Lower lobe of right lung (tissue), 2 donors: Measurements from ENCODE around the gene TCTN1. TPM values are rescaled to one million over a fixed set of nuclear protein-coding genes. Genes with fewer than 3 reads are reported as not detected.

Experiments used
- ATAC-seq, 2 donors: fragments of 200-7000 bp; cut with Tn5 transposase; one replicate each; pipeline ENCODE4 v1.9.1; 2020 to 2022; ENCODE audit warnings: mild to moderate bottlenecking in 2 of 2, moderate library complexity in 2 of 2
- DNase-seq: peaks from one replicate; pipeline ENCODE4 v3.0.0-alpha.2; 2020
- H3K27ac ChIP-seq: fragments of 200-600 bp; one replicate; pipeline ENCODE4 v1.8.0; 2022
- H3K27me3 ChIP-seq: fragments of 200-600 bp; one replicate; pipeline ENCODE4 v1.8.0; 2022; ENCODE audit warnings: low read depth
- H3K36me3 ChIP-seq: fragments of 200-600 bp; one replicate; pipeline ENCODE4 v1.8.0; 2022; ENCODE audit warnings: mild to moderate bottlenecking
- H3K4me1 ChIP-seq: fragments of 200-600 bp; one replicate; pipeline ENCODE4 v1.8.0; 2022
- H3K4me3 ChIP-seq: fragments of 200-600 bp; one replicate; pipeline ENCODE4 v1.8.0; 2022; ENCODE audit warnings: mild to moderate bottlenecking
- H3K9me3 ChIP-seq: fragments of 200-600 bp; one replicate; pipeline ENCODE4 v1.8.0; 2022
- CTCF ChIP-seq: fragments of 200-600 bp; IDR thresholded peaks from one replicate; pipeline ENCODE4 v1.8.0; 2022; ENCODE audit warnings: antibody characterized with exemption, mild to moderate bottlenecking
- intact Hi-C: fragments of 100-400 bp; cut with DNase I; formaldehyde crosslinking; loops from one replicate; pipeline ENCODE4 v1.11.0; 2022
- total RNA-seq: library from RNA; stranded (reverse); fragmentation: NEBNext Ultra II Directional; extraction: Animal tissue kit (Norgen Biotek cat#: 25700); gene quantifications from one replicate; pipeline ENCODE4 v1.2.1, GENCODE V29; 2021
- donor health status: DM: no; HTN: yes; CAD: no; lungs with severe emphysema.

The TCTN1 gene
- total RNA-seq, 1 donor from 2014 or later, result 40.1 TPM

DNA sequence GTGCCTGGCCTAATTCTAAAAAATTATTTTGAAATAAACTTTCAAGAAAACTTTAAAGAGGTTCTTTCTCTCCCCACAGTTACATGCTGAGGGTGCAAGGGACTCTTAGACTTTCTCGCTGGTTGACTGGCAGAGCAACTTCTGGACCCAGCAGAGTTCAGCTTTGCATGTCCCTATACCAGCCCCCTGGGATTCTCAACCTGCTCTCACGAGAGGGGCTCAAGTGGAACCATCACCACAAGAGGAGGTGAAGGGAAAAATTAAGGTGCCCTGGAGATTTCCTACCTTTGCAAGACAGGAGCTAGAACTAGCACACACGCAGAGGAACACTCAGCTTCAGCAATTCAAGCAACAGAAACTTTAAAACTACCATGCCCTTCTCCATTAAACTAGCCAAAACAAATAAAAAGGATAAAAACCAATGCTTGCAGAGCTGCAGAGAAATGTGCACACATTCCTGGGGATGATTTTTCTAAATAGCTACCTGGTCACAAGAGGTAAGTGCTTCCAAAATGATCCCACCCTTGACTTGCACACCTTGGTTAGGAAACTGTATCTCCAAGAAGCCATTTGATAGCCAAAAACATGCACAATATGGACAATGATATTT lies 72.5 kb downstream of the TCTN1 start:
- Histone ChIP-seq H3K4me1 (peaks cover 26% of the 10 kb centered on the region), H3K9me3 (no peaks in the 10 kb centered on the region), H3K36me3 (no peaks in the 10 kb centered on the region), H3K4me3 (no peak overlapping the region), H3K27ac (no peak overlapping the region), H3K27me3 (no peaks in the 10 kb centered on the region)
- intact Hi-C loops, result no loop called here
- DNase-seq (no peak), ATAC-seq (no peak)
- no peak for TF ChIP-seq CTCF

- intact Hi-C loops, result no loop called here
- no peaks in the 10 kb centered on the region for H3K36me3 ChIP-seq
- peaks cover 26% of the 10 kb centered on the region for H3K4me1 ChIP-seq
- TF ChIP-seq CTCF, result no peak
- H3K27me3 ChIP-seq, result no peaks in the 10 kb centered on the region
- DNase-seq (no peak), ATAC-seq (peak in 1 of 2 donors; percentile 3)
- peak overlapping the region; percentile 80 for H3K4me3 ChIP-seq
- H3K27ac ChIP-seq, result no peak overlapping the region
- no peaks in the 10 kb centered on the region for H3K9me3 ChIP-seq
Observed at GRCh38 chr12:110687396-110688169, 73.7 kb downstream of the TCTN1 start.

DNA sequence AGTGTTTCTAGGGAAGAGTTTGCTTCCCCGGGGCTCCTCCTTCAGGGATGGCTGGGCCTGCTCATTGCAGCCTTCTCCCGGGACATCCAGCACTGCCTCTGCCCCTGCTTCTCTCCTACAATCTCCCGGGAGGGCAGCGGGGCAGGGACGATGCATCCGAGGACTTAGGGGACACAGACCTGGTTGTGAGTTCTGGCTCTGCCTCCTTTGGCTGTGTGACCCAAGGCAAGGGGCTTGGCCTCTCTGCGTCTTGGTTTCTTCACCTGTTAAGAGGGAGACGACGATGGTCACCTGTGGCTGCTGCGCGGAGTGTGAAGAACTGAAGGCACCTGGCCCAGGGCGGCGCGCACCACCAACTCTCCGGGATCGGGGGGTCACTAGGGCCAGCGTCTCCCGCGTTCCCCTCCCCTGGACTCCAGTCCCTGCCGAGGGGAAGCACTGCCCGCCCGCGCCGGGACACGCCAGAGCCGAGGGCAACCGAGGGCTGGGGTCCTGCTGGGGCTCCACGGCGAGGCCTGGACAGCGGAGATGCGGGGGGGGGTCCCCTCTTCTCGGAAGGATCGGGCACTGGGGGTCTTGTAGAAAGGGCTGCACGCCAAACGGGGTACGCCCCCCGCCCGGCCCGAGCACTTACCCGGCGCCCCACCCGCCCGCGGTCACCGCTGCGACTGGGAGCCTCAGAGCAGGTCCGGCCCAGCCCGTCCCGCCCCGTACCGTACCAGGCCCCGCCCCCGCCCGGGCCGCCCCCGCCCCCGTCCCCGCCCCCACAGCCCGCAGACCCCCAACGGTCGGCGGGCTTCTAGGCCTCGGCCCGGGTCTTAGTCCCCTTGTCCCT lies 74.7 kb downstream of the TCTN1 start, which contains the start of gene HVCN1:
Gene HVCN1, minus strand, starts transcription at position 670 of the 835 bp plus-strand sequence. CDS start 5,870 bp downstream, outside the sequence.
- intact Hi-C loops, result no loop called here
- DNase-seq (peak; percentile 80), ATAC-seq (peak; percentile 87 to 88)
- H3K27ac ChIP-seq, result peak within 1 kb of the TSS; percentile 84
- TF ChIP-seq CTCF, result no peak
- no peaks in the 10 kb centered on the region for H3K36me3 ChIP-seq
- H3K27me3 ChIP-seq, result no peaks in the 10 kb centered on the region
- peak within 1 kb of the TSS; percentile 80 for H3K4me3 ChIP-seq
- peaks cover 26% of the 10 kb centered on the region for H3K4me1 ChIP-seq
- H3K9me3 ChIP-seq, result no peaks in the 10 kb centered on the region

DNA sequence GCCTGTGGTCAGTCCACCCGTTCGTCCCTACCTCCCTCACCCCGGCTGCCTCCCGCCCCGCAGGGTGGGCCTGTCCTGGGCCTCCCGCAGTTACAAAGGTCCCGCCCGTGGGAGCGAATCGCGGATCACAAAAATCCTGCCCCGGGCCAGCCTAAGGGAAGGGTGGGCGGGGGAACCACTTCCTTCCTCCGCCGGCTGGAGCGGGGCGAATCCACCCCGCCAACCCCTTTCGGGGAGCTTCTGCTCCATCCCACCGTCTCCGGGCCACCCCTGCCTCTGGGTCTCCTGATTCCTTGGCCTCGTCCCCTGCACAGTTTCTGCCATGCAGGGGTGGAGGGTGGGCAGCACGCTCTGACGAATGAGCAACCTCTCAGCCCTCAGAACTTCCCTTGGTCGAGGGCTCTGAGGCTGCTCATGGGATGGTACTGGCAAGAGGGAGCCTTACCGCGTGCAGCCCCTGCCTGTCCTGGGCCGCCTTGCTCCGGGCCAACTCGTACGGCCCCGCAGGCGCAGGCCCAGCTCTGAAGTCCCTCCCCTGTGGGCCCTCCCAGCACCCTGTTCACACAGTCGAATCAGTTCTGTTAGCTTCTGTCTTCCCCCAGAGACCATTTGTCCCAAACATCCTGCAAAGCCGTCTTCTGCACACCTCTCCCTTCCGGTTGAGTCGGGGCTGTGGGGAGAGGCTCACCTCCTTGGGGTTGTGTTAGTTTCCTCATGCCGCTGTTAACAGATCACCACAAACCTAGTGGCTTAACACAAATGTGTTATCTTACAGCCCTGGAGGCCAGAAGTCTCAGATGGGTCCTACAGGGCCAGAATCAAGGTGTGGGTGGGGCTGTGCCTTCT lies 75.6 kb downstream of the TCTN1 start:
- Histone ChIP-seq H3K36me3 (no peaks in the 10 kb centered on the region), H3K4me3 (peak overlapping the region; percentile 80), H3K27ac (peak overlapping the region; percentile 84), H3K4me1 (peaks cover 26% of the 10 kb centered on the region), H3K9me3 (no peaks in the 10 kb centered on the region), H3K27me3 (no peaks in the 10 kb centered on the region)
- intact Hi-C loops, result no loop called here
- ATAC-seq (peak; percentile 71 to 73), DNase-seq (peak; percentile 78)
- TF ChIP-seq CTCF, result no peak

GRCh38 chr12:110690127-110690430 lies 76.2 kb downstream of the TCTN1 start:
- H3K27ac ChIP-seq, result peak overlapping the region; percentile 84
- no peaks in the 10 kb centered on the region for H3K36me3 ChIP-seq
- no peak for TF ChIP-seq CTCF
- no peaks in the 10 kb centered on the region for H3K9me3 ChIP-seq
- no peaks in the 10 kb centered on the region for H3K27me3 ChIP-seq
- no peak for ATAC-seq
- peaks cover 26% of the 10 kb centered on the region for H3K4me1 ChIP-seq
- peak overlapping the region; percentile 80 for H3K4me3 ChIP-seq
- DNase-seq, result no peak
- intact Hi-C loops, result no loop called here
